Activated gamma-delta T cell treated with anti-CD3 and anti-CD28 coated beads, Interleukin-2, amount 50 U/mL, for 16 hours (primary cell): ENCODE data around the gene EFEMP2.
"Not testable (repeated sequence)": the region's sequence is repeated elsewhere in the genome, so short reads cannot be mapped to it uniquely, and the experiment has no call there.

ENCODE experiments used
- DNase-seq: peaks from one replicate; pipeline ENCODE4 v3.0.0-alpha.2; 2020; ENCODE audit warnings: low read depth

EFEMP2 gene

GRCh38 chr11:65900125-65900898 is 27.7 kb upstream of the EFEMP2 start, which contains the start of gene FOSL1:
Gene FOSL1 (minus strand): TSS chr11:65900388. CDS start chr11:65900339, 49 bp downstream.
- DNase-seq = peak; percentile 83

GRCh38 chr11:65899356-65900124 is 26.9 kb upstream of the EFEMP2 start:
- DNase-seq = peak; percentile 58

- DNase-seq = no peak
Observed at GRCh38 chr11:65898656-65899355, 26.2 kb upstream of the EFEMP2 start.

DNA sequence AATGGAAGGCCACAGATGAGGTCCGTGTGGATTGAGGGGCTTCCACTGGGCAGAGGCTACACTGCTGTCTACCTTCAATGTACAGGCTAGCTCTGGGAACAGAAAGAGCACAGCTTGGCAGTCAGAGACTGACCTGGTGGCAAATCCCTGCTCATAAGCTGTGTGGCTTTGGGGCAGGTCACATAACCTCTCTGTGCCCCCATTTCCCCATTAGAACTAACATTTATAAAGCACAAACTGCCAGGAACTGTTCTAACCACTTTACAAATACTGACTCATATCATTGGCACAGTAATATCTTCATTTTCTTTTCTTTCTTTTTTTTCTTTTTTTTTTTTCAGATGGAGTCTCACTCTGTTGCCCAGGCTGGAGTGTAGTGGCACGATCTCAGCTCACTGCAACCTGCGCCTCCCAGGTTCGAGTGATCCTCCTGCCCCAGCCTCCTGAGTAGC is 24.4 kb upstream of the EFEMP2 start:
- no peak for DNase-seq

GRCh38 chr11:65896034-65896999 is 23.7 kb upstream of the EFEMP2 start:
- DNase-seq = no peak

GRCh38 chr11:65895482-65895981 is 22.9 kb upstream of the EFEMP2 start:
- DNase-seq = no peak

GRCh38 chr11:65894034-65894591 is 21.5 kb upstream of the EFEMP2 start:
- no peak for DNase-seq

GRCh38 chr11:65892661-65893317 is 20.2 kb upstream of the EFEMP2 start:
- DNase-seq = no peak

GRCh38 chr11:65892137-65892540 is 19.5 kb upstream of the EFEMP2 start:
- DNase-seq = not testable (repeated sequence)

DNA sequence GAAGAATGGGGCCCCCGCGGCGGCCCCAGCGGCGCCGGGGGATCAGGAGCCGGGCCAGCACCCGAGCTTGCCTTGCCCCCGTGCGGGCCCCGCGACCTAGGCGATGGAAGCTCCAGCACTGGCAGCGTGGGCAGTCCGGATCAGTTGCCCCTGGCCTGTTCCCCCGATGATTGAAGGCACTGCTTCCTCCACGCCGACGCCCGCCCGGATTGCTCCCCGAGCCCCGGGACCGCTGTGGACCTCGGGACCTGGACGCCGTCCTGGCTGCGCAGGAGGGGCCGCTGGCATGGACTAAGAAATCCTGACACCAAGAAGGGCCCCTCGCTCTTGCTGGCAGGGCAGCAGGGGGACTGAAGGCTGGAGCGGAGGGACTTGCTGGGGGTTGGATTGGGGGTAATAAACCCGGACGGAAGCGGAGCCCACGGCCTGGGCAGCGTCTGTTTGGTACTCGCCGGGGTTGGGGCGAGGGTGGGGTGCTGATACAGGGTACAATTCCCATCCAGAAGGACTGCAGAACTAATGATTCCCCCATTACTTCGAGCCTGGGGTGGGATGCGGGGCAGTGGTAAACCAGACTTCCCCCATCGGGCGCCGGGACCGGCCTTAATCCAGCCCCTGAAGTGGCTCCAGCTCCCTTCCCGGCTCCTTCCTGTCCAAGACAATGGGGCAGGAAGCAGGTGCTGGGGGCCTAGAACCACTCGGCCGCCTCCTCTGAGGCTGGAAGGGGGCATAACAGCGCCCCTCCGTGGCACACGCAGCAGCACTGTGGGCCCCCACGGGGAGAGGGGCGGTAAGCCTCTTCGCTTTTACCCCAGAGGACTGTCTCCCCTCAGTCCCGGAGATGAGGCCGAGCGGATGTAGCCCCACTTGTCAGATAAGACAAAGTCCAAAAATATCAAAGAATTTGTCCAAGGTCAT is 18.9 kb upstream of the EFEMP2 start:
- DNase-seq = no peak

- peak; percentile 98 for DNase-seq
Observed at GRCh38 chr11:65890324-65891218, 18.0 kb upstream of the EFEMP2 start, which contains the start of gene CCDC85B. Gene CCDC85B (plus strand): TSS chr11:65890673. CDS start chr11:65890784, 111 bp downstream.

- DNase-seq = peak; percentile 93
Observed at GRCh38 chr11:65888163-65888814, 15.7 kb upstream of the EFEMP2 start, which contains the start of gene FIBP. Gene FIBP (minus strand): TSS chr11:65888471. CDS start chr11:65888418, 53 bp downstream.

DNA sequence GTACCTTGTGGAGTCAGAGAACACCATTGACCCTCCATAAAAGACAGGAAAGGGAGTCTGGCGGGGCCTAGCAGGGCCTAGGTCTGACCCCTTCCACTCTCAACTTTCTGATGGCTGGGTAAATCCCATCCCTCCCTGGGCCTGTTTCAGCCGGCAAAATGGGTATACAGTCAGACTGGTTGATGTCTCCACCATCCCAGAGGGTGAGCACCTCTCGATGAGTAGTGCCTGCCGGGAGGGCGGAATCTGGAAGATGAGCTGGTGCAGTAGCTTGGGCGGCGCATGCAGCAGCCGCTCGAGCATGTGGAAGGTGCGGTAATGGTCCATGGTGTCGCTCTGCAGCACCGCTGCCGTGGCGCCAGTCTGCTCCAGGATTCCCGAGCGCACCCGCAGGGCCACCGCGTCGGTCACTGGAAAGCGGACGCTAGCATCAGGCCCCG is 15.1 kb upstream of the EFEMP2 start:
- no peak for DNase-seq

DNA sequence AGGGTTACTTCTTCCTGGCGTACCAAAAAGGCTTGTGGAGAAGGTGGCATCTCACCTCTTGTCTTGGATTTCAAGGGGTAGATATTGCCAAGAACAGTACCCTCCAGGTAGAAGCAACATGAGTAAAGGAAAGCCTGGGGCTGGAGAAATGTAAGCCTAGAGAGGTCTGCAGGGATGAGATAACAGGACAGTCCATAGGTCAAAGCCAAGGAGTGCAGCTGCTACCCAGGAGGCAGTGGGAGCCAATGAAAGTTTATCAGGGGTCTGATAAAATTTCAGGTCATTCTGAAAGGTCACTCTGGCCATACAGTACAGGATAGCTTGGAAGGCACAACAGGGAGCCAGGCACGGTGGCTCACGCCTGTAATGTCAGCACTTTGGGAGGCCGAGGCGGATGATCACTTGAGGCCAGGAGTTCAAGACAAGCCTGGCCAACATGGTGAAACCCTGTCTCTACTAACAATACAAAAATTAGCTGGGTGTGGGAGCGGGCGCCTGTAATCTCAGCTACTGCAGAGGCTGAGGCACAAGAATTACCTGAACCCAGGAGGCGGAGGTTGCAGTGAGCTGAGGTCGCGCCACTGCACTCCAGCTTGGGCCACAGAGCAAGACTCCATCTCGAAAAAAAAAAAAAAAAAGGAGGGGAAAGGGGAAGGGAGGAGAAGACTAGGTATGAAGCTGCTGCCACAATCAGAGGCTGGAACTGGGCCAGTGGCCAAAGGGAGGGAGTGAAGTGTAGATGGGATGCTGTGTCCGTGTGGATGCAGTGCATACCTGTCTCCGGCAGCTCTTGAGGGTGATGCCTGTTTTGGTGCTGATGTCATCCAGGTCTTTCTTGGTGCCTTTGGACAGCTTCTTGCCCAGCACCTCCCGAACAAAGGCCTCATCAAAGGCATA is 14.5 kb upstream of the EFEMP2 start:
- no peak for DNase-seq

GRCh38 chr11:65885808-65886536 is 13.4 kb upstream of the EFEMP2 start:
- DNase-seq = no peak
